Mesothelial cell of epicardium (in vitro differentiated cells): Measurements from ENCODE around the gene TAS2R9. TPM values are rescaled to one million over a fixed set of nuclear protein-coding genes. Genes with fewer than 3 reads are reported as not detected.
"Not testable (repeated sequence)": the region's sequence is repeated elsewhere in the genome, so short reads cannot be mapped to it uniquely, and the experiment has no call there.

Experiments used
- DNase-seq, 2 experiments: peaks; one replicate each; pipeline ENCODE4 v3.0.0; 2021; ENCODE audit warnings: low spot score in 2 of 2; ENCODE audit not compliant: unreplicated experiment in 2 of 2
- H3K27ac Mint-ChIP-seq: 2 replicates; pipeline ENCODE4 v1.8.0; 2021; ENCODE audit warnings: mixed read lengths
- H3K27me3 Mint-ChIP-seq: 2 replicates; pipeline ENCODE4 v1.8.0; 2021; ENCODE audit warnings: low read depth, mixed read lengths
- H3K36me3 Mint-ChIP-seq: 2 replicates; pipeline ENCODE4 v1.8.0; 2021; ENCODE audit warnings: mixed read lengths
- H3K4me1 Mint-ChIP-seq: 2 replicates; pipeline ENCODE4 v1.8.0; 2021; ENCODE audit warnings: mixed read lengths
- H3K4me3 Mint-ChIP-seq: 2 replicates; pipeline ENCODE4 v1.8.0; 2021; ENCODE audit warnings: mild to moderate bottlenecking, moderate library complexity, mixed read lengths
- H3K9me3 Mint-ChIP-seq: 2 replicates; pipeline ENCODE4 v1.8.0; 2021; ENCODE audit warnings: mixed read lengths
- total RNA-seq: library from RNA; stranded (reverse); gene quantifications from 3 replicates; pipeline ENCODE4 v1.2.1, GENCODE V29; 2021
- TF ChIP-seq, protein P1 (sequence below): fragments of 200-600 bp; sonication (generic); IDR thresholded peaks from one replicate; pipeline ENCODE4 v1.5.0; 2021; ENCODE audit warnings: antibody characterized with exemption; ENCODE audit not compliant: unreplicated experiment

The TAS2R9 gene
- total RNA-seq, 1 donor from 2014 or later: 0.56 TPM

DNA sequence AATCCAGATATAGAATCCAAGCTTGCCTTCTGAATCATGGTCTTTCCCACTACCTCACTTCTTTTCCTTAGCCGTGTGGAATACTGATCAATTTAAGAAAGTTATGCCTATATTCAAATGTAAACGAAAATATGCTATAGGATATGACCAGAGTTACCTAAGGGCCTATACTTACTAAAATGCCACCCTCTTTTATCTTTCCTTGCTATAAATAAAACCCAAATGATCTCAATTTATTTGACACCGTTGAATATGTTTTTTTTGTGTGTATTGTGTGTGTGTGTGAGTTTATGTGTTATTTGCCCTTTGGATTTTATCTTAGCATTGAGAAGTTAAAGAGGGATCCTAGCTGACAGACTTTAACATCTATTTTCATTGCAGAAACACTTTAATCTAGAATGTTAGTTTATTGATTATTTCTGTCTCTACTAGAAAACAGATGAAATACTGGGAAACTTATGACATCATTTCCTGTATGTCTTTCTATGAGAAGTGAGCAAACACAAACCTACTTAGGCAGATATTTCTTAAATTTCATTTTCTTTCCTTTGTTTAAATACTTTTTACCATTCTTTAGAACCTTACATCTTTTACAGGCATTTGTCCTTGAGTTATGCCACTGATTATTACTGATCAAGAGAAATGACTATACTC lies 2.0 kb upstream of the TAS2R9 start:
- TF ChIP-seq, protein P1, sequence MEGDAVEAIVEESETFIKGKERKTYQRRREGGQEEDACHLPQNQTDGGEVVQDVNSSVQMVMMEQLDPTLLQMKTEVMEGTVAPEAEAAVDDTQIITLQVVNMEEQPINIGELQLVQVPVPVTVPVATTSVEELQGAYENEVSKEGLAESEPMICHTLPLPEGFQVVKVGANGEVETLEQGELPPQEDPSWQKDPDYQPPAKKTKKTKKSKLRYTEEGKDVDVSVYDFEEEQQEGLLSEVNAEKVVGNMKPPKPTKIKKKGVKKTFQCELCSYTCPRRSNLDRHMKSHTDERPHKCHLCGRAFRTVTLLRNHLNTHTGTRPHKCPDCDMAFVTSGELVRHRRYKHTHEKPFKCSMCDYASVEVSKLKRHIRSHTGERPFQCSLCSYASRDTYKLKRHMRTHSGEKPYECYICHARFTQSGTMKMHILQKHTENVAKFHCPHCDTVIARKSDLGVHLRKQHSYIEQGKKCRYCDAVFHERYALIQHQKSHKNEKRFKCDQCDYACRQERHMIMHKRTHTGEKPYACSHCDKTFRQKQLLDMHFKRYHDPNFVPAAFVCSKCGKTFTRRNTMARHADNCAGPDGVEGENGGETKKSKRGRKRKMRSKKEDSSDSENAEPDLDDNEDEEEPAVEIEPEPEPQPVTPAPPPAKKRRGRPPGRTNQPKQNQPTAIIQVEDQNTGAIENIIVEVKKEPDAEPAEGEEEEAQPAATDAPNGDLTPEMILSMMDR: no peak
- Mint-ChIP-seq H3K36me3 (no peaks in the 10 kb centered on the region), H3K27ac (no peak overlapping the region), H3K4me1 (no peaks in the 10 kb centered on the region), H3K27me3 (peaks cover 3% of the 10 kb centered on the region), H3K9me3 (peaks cover 4% of the 10 kb centered on the region), H3K4me3 (no peak overlapping the region)
- no peak for DNase-seq

DNA sequence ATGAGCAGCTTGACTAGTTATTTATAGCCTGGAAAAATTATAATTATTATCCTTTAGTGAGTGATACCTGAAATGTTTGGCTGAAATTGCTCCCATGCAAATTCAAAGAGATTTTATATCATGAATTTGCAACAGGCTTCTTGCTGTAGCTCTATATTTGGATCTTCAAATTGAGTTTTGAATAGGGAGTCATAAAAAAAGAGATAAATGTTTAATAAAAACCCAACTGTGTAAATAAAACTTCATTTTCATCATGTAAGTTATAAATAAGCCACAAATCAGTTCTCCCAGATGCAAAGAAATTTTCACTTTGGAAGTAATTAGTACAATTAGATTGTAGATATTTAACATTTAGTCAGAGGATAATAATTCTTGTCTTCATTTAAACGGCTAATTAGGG lies 2.8 kb downstream of the TAS2R9 start, which contains the start of gene TAS2R8:
TAS2R8 (minus strand) TSS at position 101 of the 400 bp plus-strand sequence. CDS start 306 bp downstream, outside the sequence.
- no peak within 1 kb of the TSS for H3K4me3 Mint-ChIP-seq
- no peaks in the 10 kb centered on the region for H3K9me3 Mint-ChIP-seq
- no peak within 1 kb of the TSS for H3K27ac Mint-ChIP-seq
- H3K36me3 Mint-ChIP-seq: no peaks in the 10 kb centered on the region
- peaks cover 5% of the 10 kb centered on the region for H3K27me3 Mint-ChIP-seq
- no peaks in the 10 kb centered on the region for H3K4me1 Mint-ChIP-seq
- DNase-seq: no peak
- TF ChIP-seq, protein P1: no peak

DNA sequence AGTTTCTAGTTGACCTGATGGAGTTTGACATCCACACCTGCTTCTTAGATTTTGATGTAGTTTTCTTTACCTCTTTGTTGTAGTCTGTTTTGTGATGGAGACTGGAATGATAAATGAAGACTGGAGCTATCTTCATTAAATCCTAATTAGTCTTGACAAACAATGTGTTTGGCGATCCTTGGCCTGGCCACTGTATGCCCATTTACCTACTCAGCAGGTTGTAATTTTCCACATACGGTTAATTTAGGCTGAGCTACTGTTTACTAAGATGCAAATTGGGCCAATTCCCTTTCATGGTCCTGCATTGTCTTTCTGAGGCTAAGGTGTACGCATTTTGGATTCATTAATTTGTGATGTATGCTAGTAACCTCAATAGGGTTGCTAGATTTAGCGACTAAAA lies 7.4 kb downstream of the TAS2R9 start, which contains the start of gene TAS2R7:
TAS2R7 (minus strand) TSS at position 41 of the 400 bp plus-strand sequence. CDS start 57 bp downstream, outside the sequence.
- Mint-ChIP-seq H3K4me3 (no peak within 1 kb of the TSS), H3K9me3 (no peaks in the 10 kb centered on the region), H3K27ac (no peak within 1 kb of the TSS), H3K4me1 (no peaks in the 10 kb centered on the region), H3K27me3 (peaks cover 8% of the 10 kb centered on the region), H3K36me3 (no peaks in the 10 kb centered on the region)
- TF ChIP-seq, protein P1: no peak
- no peak for DNase-seq

DNA sequence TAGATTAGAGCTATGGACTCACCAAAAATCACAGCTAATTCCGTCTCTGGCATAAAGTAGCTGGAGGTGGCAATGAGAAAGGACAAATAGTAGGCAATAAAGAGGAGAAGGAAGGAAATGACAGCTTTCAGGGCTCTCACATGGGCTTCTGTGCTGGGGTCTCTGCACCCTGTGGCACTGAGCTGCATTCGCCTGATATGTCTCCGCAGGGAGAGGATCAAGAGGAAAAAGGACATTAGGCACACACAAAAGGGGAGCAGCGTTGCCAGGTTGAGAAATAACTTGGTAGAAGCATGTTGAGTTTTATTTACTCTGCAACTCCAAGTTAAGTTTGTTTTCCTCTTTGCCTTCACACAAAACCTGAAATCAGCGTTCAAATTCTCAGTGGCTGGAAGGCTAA lies 8.2 kb downstream of the TAS2R9 start:
- no peak overlapping the region for H3K4me3 Mint-ChIP-seq
- no peaks in the 10 kb centered on the region for H3K36me3 Mint-ChIP-seq
- no peaks in the 10 kb centered on the region for H3K4me1 Mint-ChIP-seq
- no peak overlapping the region for H3K27ac Mint-ChIP-seq
- TF ChIP-seq, protein P1: no peak
- peaks cover 8% of the 10 kb centered on the region for H3K27me3 Mint-ChIP-seq
- no peaks in the 10 kb centered on the region for H3K9me3 Mint-ChIP-seq
- no peak for DNase-seq

DNA sequence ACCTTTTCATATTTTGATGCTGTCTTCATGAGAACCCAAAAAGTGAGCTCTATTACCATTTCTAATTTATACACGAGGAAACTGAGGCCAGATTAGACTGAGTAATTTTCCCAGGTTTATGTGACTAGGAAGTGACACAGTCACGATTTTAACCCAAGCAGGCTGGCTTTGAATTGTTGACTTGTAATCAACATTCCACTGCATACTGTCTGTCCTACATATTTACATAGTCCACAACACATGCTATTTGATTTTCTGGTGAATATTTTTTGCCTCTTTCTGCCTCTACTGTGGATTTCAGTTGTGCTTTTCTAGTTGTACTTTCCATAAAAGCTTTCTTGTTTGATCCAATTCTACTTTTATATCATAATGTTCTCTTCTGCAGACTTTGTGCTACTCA lies 15.7 kb downstream of the TAS2R9 start:
- no peaks in the 10 kb centered on the region for H3K27me3 Mint-ChIP-seq
- no peak overlapping the region for H3K27ac Mint-ChIP-seq
- H3K9me3 Mint-ChIP-seq: peaks cover 3% of the 10 kb centered on the region
- TF ChIP-seq, protein P1: no peak
- no peaks in the 10 kb centered on the region for H3K4me1 Mint-ChIP-seq
- no peak for DNase-seq
- H3K36me3 Mint-ChIP-seq: no peaks in the 10 kb centered on the region
- H3K4me3 Mint-ChIP-seq: no peak overlapping the region

DNA sequence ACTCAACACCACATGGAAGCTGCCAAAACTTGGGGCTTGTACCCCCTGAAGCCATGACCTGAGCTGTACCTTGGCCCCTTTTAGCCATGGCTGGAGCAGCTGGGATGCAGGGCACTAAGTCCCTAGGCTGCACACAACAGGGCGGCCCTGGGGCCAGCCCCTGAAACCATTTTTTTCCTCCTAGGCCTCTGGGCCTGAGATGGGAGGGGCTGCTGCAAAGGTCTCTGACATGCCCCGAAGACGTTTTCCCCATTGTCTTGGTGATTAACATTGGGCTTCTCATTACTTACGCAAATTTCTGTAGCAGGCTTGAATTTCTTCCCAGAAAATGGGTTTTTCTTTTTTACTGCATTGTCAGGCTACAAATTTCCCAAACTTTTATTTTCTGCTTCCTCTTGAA lies 18.2 kb downstream of the TAS2R9 start:
- not testable (repeated sequence) for H3K4me1 Mint-ChIP-seq, H3K36me3 Mint-ChIP-seq, DNase-seq, H3K27ac Mint-ChIP-seq, H3K4me3 Mint-ChIP-seq, H3K9me3 Mint-ChIP-seq, H3K27me3 Mint-ChIP-seq
